GM21360 (cell line): ENCODE measurements around the gene CYP24A1.

Source experiments
- ATAC-seq: cut with Tn5 transposase; IDR thresholded peaks from one replicate; pipeline ENCODE4 v1.9.1; 2021; ENCODE audit warnings: mild to moderate bottlenecking, moderate library complexity; ENCODE audit not compliant: unreplicated experiment

The CYP24A1 gene

GRCh38 chr20:54158856-54159418 lies 14.8 kb downstream of the CYP24A1 start:
- no peak for ATAC-seq

GRCh38 chr20:54158226-54158625 lies 15.6 kb downstream of the CYP24A1 start:
- no peak for ATAC-seq

DNA sequence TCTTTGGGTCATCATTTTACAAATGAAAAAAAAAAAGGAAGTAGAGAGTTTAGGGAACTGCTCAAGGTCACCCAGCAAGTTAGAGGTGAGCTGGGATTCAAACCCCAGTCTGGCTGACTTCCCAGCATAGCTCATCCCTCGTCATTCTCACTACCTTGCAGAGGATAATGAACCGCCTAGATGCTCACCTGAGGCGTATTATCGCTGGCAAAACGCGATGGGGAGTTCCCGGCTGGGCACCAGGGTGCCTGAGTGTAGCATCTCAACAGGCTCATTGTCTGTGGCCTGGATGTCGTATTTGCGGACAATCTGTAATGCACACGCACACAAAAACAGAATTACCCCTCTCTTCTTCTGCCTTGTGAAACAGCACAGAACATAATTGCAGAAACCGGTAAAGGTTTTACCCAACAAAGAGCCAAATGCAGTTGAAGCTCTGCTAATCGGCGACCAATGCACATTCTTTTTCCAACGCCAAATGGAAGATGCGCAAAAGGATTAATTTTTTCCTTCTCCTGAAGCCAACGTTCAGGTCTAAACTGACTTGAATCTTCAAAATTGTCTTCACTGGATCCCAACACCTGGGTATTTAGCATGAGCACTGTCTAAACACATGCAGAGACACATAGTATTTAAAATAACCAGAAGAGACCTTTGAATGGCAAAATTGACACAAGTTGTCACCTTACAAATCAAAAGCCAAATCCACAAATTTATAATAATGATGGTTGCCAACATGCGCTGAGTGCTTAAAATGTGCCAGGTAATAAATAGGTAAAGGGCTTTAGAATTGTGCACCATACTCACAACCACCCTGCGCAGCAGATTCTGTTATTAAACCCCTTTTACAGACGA lies 16.6 kb downstream of the CYP24A1 start:
- no peak for ATAC-seq

DNA sequence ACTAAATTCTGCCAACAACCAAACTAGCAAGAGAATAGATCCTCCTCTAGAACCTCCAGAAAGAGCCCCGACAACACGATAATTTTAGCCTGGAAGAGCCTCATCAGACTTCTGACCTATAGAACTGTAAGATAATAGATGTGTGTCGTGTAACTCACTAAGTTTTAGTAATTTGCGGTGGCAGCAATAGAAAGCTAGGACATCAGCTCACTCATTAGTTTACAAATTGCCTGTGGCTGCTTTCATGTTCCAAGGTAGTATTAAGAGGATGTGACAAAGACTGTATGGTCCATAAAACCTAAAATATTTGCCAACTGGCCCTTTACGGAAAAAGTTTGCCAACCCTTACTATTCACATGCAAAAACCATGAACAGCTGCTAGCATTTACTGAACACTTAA lies 17.3 kb downstream of the CYP24A1 start:
- no peak for ATAC-seq

- no peak for ATAC-seq
Observed at GRCh38 chr20:54155736-54156317, 18.0 kb downstream of the CYP24A1 start.

DNA sequence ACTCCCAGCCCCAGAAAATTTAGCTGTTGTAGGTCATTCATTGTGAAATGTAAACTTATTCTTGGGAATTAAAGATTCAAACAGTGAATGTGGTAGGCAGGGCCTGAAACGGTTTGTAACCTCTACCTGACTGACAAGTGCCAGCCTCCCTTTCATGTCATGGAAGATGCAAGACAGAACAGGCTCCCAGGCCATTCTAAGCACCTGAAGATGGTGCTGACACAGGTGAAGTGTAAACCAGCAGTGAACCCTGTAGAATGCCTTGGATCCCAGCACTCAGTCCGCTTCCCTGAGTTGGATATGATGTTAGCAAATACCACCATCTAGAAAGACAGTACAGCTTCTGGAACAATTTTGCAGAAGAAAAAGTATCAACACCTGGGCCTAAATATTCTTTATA lies 19.3 kb downstream of the CYP24A1 start:
- ATAC-seq = no peak

DNA sequence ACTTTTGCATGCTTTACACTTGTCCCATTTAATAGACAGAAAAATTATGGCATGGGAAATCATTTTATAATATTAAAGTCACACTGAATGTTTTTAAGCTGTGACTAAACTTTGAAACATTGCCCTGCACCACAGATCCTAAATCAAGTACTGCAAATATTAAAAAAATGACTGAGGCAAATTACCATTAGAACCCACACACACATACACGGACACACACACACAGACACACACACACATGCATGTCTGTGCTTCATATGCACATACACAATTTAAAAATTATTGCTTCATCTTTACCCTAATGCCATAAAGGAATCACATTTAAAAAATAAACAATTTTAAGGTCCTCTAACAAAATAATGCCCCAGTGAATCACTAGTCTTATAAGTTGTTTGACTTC lies 19.9 kb downstream of the CYP24A1 start:
- no peak for ATAC-seq

DNA sequence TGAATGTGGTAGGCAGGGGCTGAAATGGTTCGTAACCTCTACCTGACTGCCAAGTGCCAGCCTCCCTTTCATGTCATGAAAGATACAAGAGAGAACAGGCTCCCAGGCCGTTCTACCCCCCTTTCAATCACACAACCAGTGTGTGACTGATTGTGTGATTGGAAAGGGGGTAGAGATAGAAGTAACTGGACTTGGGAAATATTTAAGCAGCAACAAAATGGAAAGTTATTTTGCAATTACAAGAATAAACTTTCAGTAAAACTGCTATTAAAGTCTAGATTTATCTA lies 20.8 kb downstream of the CYP24A1 start:
- ATAC-seq = no peak

DNA sequence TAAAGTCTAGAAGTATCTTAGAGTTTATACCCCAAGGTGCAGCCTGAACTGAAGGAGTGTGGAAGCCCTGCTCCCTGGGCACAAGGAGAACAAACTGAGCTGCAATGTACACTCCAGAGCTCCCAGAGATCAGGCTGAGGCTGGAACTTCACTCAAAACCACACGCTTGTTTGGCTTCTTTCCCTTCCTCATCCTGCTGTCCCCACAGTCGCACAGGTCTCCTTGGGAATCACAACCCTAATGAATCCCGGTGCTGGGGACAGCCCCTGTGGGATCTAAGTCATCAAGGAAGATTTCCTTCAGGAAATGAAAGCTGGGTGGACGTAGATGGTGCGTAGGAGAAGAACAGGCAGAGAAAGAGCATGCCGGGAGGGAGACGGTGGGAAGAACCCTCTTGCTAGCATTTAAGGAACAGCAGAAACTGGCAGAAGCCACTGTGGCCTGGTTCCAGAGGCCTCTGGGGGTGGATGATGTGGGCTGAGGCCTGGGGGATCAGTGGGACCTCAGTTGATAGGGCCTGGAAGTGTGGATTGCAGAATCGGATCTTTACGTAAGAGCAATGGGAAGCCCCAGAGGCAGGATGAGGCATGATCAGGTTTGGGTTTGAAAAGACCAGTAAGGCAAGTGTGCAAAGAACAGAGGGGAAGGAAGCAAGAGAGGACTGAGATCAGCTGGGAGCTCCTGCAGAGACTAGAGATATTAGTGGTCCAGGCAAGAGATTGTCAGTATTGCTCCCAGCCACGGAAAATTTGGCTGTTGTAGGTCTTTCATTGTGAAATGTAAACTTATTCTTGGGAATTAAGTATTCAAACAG lies 21.4 kb downstream of the CYP24A1 start:
- no peak for ATAC-seq

- ATAC-seq = no peak
Observed at GRCh38 chr20:54151511-54152226, 22.1 kb downstream of the CYP24A1 start.

DNA sequence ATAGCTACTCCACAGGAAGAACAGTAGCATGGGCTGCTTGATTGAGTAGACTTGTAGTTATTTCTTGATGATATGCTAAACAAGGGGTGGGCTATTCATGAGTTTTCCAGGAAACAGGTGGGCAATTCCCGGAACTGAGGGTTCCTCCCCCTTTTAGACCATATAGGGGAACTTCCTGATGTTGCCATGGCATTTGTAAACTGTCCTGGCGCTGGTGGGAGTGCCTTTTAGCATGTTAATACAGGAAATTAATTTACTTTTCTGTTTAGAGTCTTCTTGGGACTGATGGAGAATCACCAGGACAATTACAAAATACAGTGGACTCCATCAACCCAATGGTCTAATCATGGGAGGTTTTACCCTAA lies 22.7 kb downstream of the CYP24A1 start:
- no peak for ATAC-seq

DNA sequence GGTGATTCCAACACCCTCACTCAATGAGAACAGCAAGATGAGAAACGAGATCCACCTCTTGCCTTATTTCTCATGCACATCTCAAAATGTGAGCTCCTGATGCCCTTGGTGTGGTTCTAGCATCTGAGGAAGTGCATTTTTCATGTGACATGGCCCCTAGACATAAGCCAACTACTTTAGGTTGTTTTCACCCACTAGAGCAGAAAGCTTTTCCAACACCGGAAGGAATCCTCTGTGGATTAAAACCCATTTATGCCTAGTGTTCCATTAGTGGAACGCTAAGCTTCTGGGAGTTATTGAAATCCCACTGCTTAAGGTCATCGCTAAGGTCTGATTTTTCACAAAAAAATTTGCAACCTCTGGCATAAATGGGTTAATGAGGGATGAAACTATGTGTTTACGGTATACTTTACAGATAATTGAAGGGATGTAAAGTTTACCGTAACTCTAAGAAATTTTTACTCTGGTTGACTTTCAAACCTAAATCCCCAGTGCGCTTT lies 24.0 kb downstream of the CYP24A1 start:
- no peak for ATAC-seq

DNA sequence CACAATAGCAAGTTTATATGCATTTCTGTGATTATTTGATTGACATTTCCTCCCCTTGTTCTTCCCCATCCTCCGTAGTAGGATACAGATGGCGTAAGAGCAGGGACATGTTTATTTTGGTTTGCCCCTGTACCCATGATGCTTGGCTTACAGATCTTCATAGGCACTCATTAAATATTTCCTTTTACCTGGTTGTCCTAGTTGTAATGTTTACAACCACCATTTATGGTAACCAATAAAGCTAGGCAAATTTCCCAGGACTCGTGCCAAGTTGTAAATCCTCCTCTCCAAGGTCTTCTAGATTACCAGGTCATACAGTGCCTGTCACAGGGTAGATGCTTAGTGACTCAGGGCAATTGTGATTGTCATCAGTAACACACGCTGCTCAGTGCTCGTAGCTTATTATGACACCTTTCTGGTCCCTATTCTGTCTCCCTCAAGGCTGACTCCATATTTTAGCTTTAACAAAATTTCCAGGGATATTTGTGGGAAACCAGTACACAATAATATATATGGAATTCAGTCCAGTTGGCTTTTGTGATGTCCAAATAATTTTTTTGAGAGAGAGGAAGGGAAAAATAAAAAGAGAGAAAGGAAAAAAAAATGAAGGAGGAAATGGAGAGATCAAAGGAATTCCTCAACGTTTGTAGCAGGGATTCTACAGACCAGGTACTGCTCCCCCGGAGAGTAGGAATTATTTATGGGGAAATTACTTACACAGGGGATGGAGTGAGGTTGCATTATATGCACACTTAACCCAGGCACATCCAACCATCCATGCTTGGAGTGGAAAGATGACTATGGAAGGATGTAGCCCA lies 24.6 kb downstream of the CYP24A1 start:
- no peak for ATAC-seq

- no peak for ATAC-seq
Observed at GRCh38 chr20:54146672-54147071, 27.1 kb downstream of the CYP24A1 start.

GRCh38 chr20:54144847-54145414 lies 28.9 kb downstream of the CYP24A1 start:
- ATAC-seq = no peak

- no peak for ATAC-seq
Observed at GRCh38 chr20:54140927-54141566, 32.7 kb downstream of the CYP24A1 start.

DNA sequence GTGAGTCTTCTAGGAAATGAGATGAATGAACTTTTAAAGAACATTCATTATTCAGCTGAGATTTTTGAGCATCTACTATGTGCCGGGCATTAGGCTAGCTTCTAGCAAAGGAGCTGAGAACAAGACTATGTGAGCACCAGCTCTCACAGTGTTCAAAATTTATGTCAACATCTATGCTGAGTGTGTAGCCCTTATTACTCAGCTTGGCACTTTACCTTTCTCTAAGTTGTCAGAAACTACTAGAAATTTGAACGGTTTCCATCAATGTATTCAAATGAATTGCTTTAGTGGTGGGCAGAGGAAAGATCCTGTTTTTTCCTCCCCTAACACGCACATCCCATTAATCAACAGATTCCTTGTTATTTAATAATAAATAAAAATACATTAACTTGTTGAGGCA lies 33.3 kb downstream of the CYP24A1 start:
- ATAC-seq = no peak

DNA sequence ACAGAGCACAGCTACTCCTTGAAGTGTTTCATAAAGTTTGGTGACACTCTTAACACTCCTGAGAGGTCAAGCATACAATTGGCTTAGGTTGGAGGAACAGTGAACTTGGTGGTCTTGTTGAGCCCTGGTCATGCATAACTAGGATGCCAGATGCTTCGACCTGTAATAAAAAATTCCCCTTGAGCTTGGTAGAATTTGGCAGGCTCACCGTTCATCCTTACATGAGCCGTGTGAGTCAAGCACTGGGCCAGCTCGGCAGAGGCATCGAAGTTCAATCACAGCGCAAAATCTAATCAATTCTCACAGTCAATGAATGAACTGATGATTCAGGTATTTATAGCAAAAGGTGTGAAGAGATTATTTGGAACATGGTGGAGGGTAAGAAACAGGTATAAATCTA lies 33.7 kb downstream of the CYP24A1 start:
- ATAC-seq = no peak

GRCh38 chr20:54139188-54139587 lies 34.6 kb downstream of the CYP24A1 start:
- no peak for ATAC-seq
